ENCODE measurements around the gene PLXNA2. TPM values are rescaled to one million over a fixed set of nuclear protein-coding genes. Genes with fewer than 3 reads are reported as not detected.

PLXNA2 gene
- total and polyA plus RNA-seq, 2 of the 4 experiments (the other 2 are of a cell fraction): 0.72 to 1.1 TPM

GRCh38 chr1:208205216-208206013 is 38.8 kb downstream of the PLXNA2 start:
- H2BK15ac ChIP-seq (ENCODE audit: low read depth, low read length): peak overlapping the region; percentile 89; the same call in 2 of the 3 replicates
- H2BK120ac ChIP-seq (ENCODE audit: low read depth, low read length): peak overlapping the region; percentile 84
- H3K9ac ChIP-seq (ENCODE audit: low read depth, low read length): no peak overlapping the region
- no peak overlapping the region for H2BK5ac ChIP-seq (ENCODE audit: low read depth, low read length, poor library complexity, severe bottlenecking)
- no peak for ATAC-seq (ENCODE audit: low read depth)
- no peak overlapping the region for H3K4me3 ChIP-seq (ENCODE audit: insufficient read depth, low read depth, low read length)
- dilution Hi-C loops (cut with HindIII; ENCODE audit: low sequenced_read_pairs, unreplicated experiment) (no loop called here), intact Hi-C loops (cut with micrococcal nuclease) (no loop called here), in situ Hi-C loops (cut with MboI; ENCODE audit: low sequenced_read_pairs) (no loop called here)
- no peak overlapping the region for H3K27ac ChIP-seq (ENCODE audit: insufficient read depth, low read length)
- peak overlapping the region; percentile 54 for H4K91ac ChIP-seq (ENCODE audit: insufficient read depth, low read depth, low read length)
- peaks cover 0 to 61% of the 10 kb centered on the region in 2 experiments for H3K79me1 ChIP-seq (ENCODE audit: low read depth in 1 of 2, low read length in 2 of 2)
- H2AFZ ChIP-seq (replicated peaks; ENCODE audit: low read length, poor library complexity): peak overlapping the region; percentile 25
- no peaks in the 10 kb centered on the region for H3K36me3 ChIP-seq (ENCODE audit: control insufficient read depth, insufficient read depth, low read length)
- POLR2A ChIA-PET (ENCODE audit: unreplicated experiment): interaction anchor here (0.6 kb wide), 1 partner anchor 11 kb away, joined by 3 read pairs; no protein-coding TSS in a partner anchor
- CTCF ChIA-PET: interaction anchor here (0.6 to 0.8 kb wide), 3 partner anchors 21 to 706 kb away, joined by 3 read pairs; no protein-coding TSS in a partner anchor
- H2AK9ac ChIP-seq (replicated peaks; ENCODE audit: low read depth, low read length, poor library complexity): peak overlapping the region; percentile 34
- no peaks in the 10 kb centered on the region for H4K20me1 ChIP-seq (ENCODE audit: insufficient read depth, low read length)
- H3K4me2 ChIP-seq (ENCODE audit: low read depth, low read length): no peak overlapping the region
- no TSS peak for BruUV-seq (replicated peaks)
- no peak overlapping the region for H4K5ac ChIP-seq (ENCODE audit: low read depth, low read length)
- peaks cover 25% of the 10 kb centered on the region for H3K4me1 ChIP-seq (ENCODE audit: control insufficient read depth, insufficient read depth, low read length)
- peaks cover 49% of the 10 kb centered on the region for H3K9me1 ChIP-seq (ENCODE audit: insufficient read depth, low read length)
- H3K4ac ChIP-seq (ENCODE audit: low read depth, low read length): peak overlapping the region; percentile 92
- H3K56ac ChIP-seq (ENCODE audit: extremely low read depth, insufficient read depth, low read length): no peak overlapping the region
- TF ChIP-seq FOS (IDR thresholded peaks at IDR 0.05; ENCODE audit: low read depth, low read length): no peak
- no peak for TF ChIP-seq MAFK (IDR thresholded peaks at IDR 0.05; ENCODE audit: low read depth, low read length)
- no peak for TF ChIP-seq CTCF (conservative IDR thresholded peaks at IDR 0.05; ENCODE audit: low read depth, low read length)
- TF ChIP-seq SMC3 (IDR thresholded peaks at IDR 0.05; ENCODE audit: low read depth, low read length): no peak
- no peak for TF ChIP-seq NFE2L2 (IDR thresholded peaks at IDR 0.05; ENCODE audit: low read depth, low read length)
- no peak for TF ChIP-seq BHLHE40 (IDR thresholded peaks at IDR 0.05; ENCODE audit: low read depth, low read length)
- TF ChIP-seq RAD21 (IDR thresholded peaks at IDR 0.05; ENCODE audit: low read length): no peak
- TF ChIP-seq CHD1 (IDR thresholded peaks at IDR 0.05; ENCODE audit: low read depth, low read length): no peak
- no peak for TF ChIP-seq USF2 (IDR thresholded peaks at IDR 0.05; ENCODE audit: low read depth, low read length)
- no peak for TF ChIP-seq RFX5 (IDR thresholded peaks at IDR 0.05; ENCODE audit: low read depth, low read length)
- no peak for TF ChIP-seq ELK1 (IDR thresholded peaks at IDR 0.05; ENCODE audit: borderline replicate concordance, low read depth, low read length)
- TF ChIP-seq RCOR1 (IDR thresholded peaks at IDR 0.05; ENCODE audit: insufficient replicate concordance, low read length): no peak
- WGBS, 2 experiments (ENCODE audit: extremely low coverage in 2 of 2, insufficient read length in 1 of 2): no CpG with 5 or more reads among the region's 5 CpGs
- H3K23ac ChIP-seq (ENCODE audit: low read depth, low read length): peak overlapping the region; percentile 81
- no peaks in the 10 kb centered on the region for H3K9me3 ChIP-seq (ENCODE audit: control insufficient read depth, insufficient read depth, low read length)
- H2BK20ac ChIP-seq (ENCODE audit: low read depth, low read length): peak overlapping the region; percentile 69
- peak overlapping the region in 1 of 2 experiments; percentile 32; a peak in 2 of 4 replicates for H4K8ac ChIP-seq (ENCODE audit: low read depth in 2 of 2, low read length in 2 of 2)
- H3K14ac ChIP-seq (replicated peaks; ENCODE audit: low read depth, low read length): peak overlapping the region; percentile 83; the same call in 1 of the 2 replicates
- peak overlapping the region; percentile 66 for H2AK5ac ChIP-seq (ENCODE audit: low read depth, low read length)
- H3K27me3 ChIP-seq (ENCODE audit: control insufficient read depth, insufficient read depth, low read length): no peaks in the 10 kb centered on the region
- no peak for DNase-seq
- H3K18ac ChIP-seq (ENCODE audit: low read depth, low read length): no peak overlapping the region
